ENCODE measurements around the gene UCK2.

DNA sequence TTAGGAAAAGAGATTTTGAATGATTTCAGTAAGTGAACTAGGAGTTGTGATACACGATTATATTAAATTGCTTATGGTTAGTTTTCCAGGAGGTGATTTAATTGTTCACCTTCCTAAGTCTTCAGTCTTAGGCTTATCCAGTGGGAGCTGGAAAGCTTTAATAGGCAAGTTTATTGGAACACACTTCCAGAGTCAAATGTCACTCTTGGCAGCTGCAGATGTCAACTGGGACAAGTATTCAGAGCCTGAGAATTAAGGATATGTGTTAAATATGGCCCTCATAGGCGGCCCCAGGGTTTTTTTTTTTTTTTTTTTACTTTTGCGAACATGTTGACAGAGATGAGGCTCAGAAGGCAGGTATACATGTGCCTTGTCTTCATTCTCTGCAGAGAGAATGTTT is 29.2 kb downstream of the UCK2 start:
- TF ChIP-seq, protein P1, sequence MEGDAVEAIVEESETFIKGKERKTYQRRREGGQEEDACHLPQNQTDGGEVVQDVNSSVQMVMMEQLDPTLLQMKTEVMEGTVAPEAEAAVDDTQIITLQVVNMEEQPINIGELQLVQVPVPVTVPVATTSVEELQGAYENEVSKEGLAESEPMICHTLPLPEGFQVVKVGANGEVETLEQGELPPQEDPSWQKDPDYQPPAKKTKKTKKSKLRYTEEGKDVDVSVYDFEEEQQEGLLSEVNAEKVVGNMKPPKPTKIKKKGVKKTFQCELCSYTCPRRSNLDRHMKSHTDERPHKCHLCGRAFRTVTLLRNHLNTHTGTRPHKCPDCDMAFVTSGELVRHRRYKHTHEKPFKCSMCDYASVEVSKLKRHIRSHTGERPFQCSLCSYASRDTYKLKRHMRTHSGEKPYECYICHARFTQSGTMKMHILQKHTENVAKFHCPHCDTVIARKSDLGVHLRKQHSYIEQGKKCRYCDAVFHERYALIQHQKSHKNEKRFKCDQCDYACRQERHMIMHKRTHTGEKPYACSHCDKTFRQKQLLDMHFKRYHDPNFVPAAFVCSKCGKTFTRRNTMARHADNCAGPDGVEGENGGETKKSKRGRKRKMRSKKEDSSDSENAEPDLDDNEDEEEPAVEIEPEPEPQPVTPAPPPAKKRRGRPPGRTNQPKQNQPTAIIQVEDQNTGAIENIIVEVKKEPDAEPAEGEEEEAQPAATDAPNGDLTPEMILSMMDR (IDR thresholded peaks at IDR 0.05; ENCODE audit: insufficient read depth, low read depth, low read length) = no peak
- TF ChIP-seq EZH2 (IDR thresholded peaks at IDR 0.05; ENCODE audit: insufficient read depth, low read length) = no peak
